CD4-positive, alpha-beta memory T cell (primary cell): ENCODE data around the gene ATAD3B. TPM values are rescaled to one million over a fixed set of nuclear protein-coding genes. Genes with fewer than 3 reads are reported as not detected.
"Not testable (repeated sequence)": the region's sequence is repeated elsewhere in the genome, so short reads cannot be mapped to it uniquely, and the experiment has no call there.

Experiments
- CTCF ChIA-PET: fragments of 350-600 bp; sonication (Branson Sonifier 250); formaldehyde crosslinking; loops from one replicate; lab custom pipeline; 2021; ENCODE audit warnings: inconsistent platforms; ENCODE audit not compliant: partially characterized antibody; lab: Charles Lee
- POLR2A ChIA-PET: fragments of 350-600 bp; sonication (Branson Sonifier 250); formaldehyde crosslinking; loops from one replicate; lab custom pipeline; 2021; ENCODE audit not compliant: partially characterized antibody; lab: Charles Lee
- DNase-seq, 5 donors: peaks; one replicate each; pipeline versions ENCODE4 v3.0.0 to v3.0.0-alpha.2; 2020 to 2022; ENCODE audit warnings: mixed read lengths in 1 of 5
- H3K27ac ChIP-seq: one replicate; pipeline ENCODE4 v1.7.0; 2013; ENCODE audit warnings: low read depth, low read length
- H3K27me3 ChIP-seq: 2 replicates; pipeline ENCODE4 v1.7.0; 2013; ENCODE audit warnings: mild to moderate bottlenecking, low read length, moderate library complexity; ENCODE audit not compliant: insufficient read depth
- H3K36me3 ChIP-seq: 2 replicates; pipeline ENCODE4 v1.7.0; 2013; ENCODE audit warnings: mild to moderate bottlenecking, low read length, moderate library complexity; ENCODE audit not compliant: insufficient read depth
- H3K4me1 ChIP-seq: 2 replicates; pipeline ENCODE4 v1.7.0; 2013; ENCODE audit warnings: mild to moderate bottlenecking, low read length, moderate library complexity; ENCODE audit not compliant: insufficient read depth
- H3K4me3 ChIP-seq, 2 donors: one replicate each; pipeline ENCODE4 v1.7.0; 2013; ENCODE audit warnings: low read length in 2 of 2, mild to moderate bottlenecking in 1 of 2
- H3K9me3 ChIP-seq, 2 donors: one replicate each; pipeline ENCODE4 v1.7.0; 2013; ENCODE audit warnings: low read length in 2 of 2, control low read depth in 1 of 2; ENCODE audit not compliant: control insufficient read depth in 1 of 2
- H3K27ac Mint-ChIP-seq, 7 donors: one replicate each; pipeline ENCODE4 v1.8.0; 2020 to 2021; ENCODE audit warnings: mixed read lengths in 7 of 7, mild to moderate bottlenecking in 6 of 7, inconsistent platforms in 3 of 7, moderate library complexity in 3 of 7
- H3K27me3 Mint-ChIP-seq, 2 donors: one replicate each; pipeline ENCODE4 v1.8.0; 2020 to 2021; ENCODE audit warnings: mixed read lengths in 2 of 2
- H3K36me3 Mint-ChIP-seq, 2 donors: one replicate each; pipeline ENCODE4 v1.8.0; 2020 to 2021; ENCODE audit warnings: mixed read lengths in 2 of 2, inconsistent platforms in 1 of 2, mild to moderate bottlenecking in 1 of 2
- H3K4me1 Mint-ChIP-seq, 4 donors: one replicate each; pipeline ENCODE4 v1.8.0; 2020 to 2021; ENCODE audit warnings: mixed read lengths in 4 of 4, mild to moderate bottlenecking in 1 of 4
- H3K4me3 Mint-ChIP-seq, 8 donors: one replicate each; pipeline ENCODE4 v1.8.0; 2020 to 2021; ENCODE audit warnings: mixed read lengths in 8 of 8, mild to moderate bottlenecking in 7 of 8, moderate library complexity in 6 of 8, inconsistent platforms in 3 of 8
- H3K9me3 Mint-ChIP-seq, 8 donors: one replicate each; pipeline ENCODE4 v1.8.0; 2020 to 2021; ENCODE audit warnings: mixed read lengths in 8 of 8, mild to moderate bottlenecking in 5 of 8, inconsistent platforms in 3 of 8, moderate library complexity in 1 of 8
- intact Hi-C: fragments of 100-400 bp; cut with micrococcal nuclease; formaldehyde crosslinking; loops from one replicate; pipeline ENCODE4 v1.15.1; 2023
- polyA plus RNA-seq, 2 donors: library from polyadenylated mRNA; unstranded; fragments of 300-500 nt; fragmentation: Illumina TruSeq; gene quantifications; one replicate each; pipeline ENCODE4 v1.2.3, GENCODE V29; 2021
- total RNA-seq, 2 experiments: library from RNA; stranded (reverse); gene quantifications; one replicate each; pipeline ENCODE4 v1.2.3, GENCODE V29; 2021

Gene ATAD3B
- total and polyA plus RNA-seq, 4 experiments from 2014 or later = 2.9 to 53.8 (median 29.6) TPM

DNA sequence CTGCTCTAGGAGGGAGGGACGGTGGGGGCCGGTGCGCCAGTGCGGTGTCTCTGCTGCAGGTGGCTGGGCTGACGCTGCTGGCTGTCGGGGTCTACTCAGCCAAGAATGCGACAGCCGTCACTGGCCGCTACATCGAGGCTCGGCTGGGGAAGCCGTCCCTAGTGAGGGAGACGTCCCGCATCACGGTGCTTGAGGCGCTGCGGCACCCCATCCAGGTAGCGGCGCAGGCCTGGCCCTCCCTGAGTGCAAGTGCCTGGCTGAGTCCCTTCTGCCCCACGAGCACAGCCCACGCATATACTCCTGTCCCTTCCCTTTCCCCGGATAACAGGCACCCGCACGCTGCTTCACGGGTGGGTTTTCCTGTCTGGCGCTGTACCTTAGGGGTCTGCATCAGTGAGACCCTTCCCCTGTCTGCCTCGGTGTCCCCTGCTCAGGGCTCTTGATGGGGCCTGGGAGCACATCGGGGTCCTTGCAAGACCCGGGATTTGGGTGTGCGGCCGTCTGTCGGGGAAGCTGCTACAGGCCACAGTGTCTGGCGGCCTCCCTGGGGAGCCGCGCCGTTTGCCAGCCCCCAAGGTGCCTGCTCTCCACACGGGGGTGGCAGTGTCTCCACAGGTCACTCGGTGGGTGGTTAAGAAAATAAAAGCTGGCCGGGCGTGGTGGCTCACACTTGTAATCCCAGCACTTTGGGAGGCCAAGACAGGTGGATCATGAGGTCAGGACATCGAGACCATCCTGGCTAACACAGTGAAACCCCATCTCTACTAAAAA, 17.1 kb upstream of the ATAD3B start:
- POLR2A ChIA-PET, H3K36me3 ChIP-seq, H3K27me3 Mint-ChIP-seq, H3K9me3 ChIP-seq, H3K27ac ChIP-seq, H3K4me3 Mint-ChIP-seq, H3K4me1 Mint-ChIP-seq, H3K36me3 Mint-ChIP-seq, H3K4me3 ChIP-seq, intact Hi-C loops, H3K9me3 Mint-ChIP-seq, CTCF ChIA-PET, H3K4me1 ChIP-seq, H3K27me3 ChIP-seq, H3K27ac Mint-ChIP-seq: not testable (repeated sequence)
- DNase-seq = peak in 1 of 5 donors; percentile 19

- CTCF ChIA-PET = no interaction called here
- H3K27ac Mint-ChIP-seq = no peak overlapping the region
- H3K36me3 ChIP-seq = no peaks in the 10 kb centered on the region
- H3K4me3 ChIP-seq = no peak overlapping the region
- H3K4me1 ChIP-seq = no peaks in the 10 kb centered on the region
- no peak overlapping the region for H3K4me3 Mint-ChIP-seq
- H3K9me3 ChIP-seq = no peaks in the 10 kb centered on the region
- intact Hi-C loops = no loop called here
- H3K4me1 Mint-ChIP-seq = no peaks in the 10 kb centered on the region
- H3K9me3 Mint-ChIP-seq = no peaks in the 10 kb centered on the region
- H3K36me3 Mint-ChIP-seq = no peaks in the 10 kb centered on the region
- POLR2A ChIA-PET = no interaction called here
- DNase-seq = peak in 1 of 5 donors; percentile 19
- H3K27me3 ChIP-seq = no peaks in the 10 kb centered on the region
- peaks cover 0 to 4% of the 10 kb centered on the region in 2 donors for H3K27me3 Mint-ChIP-seq
- no peak overlapping the region for H3K27ac ChIP-seq
Measured at GRCh38 chr1:1455366-1455884, 16.1 kb upstream of the ATAD3B start.

GRCh38 chr1:1455934-1456333, 15.6 kb upstream of the ATAD3B start:
- intact Hi-C loops, DNase-seq, H3K27me3 Mint-ChIP-seq, H3K4me3 ChIP-seq, H3K9me3 Mint-ChIP-seq, H3K4me1 ChIP-seq, H3K9me3 ChIP-seq, H3K36me3 ChIP-seq, H3K36me3 Mint-ChIP-seq, H3K4me3 Mint-ChIP-seq, H3K27me3 ChIP-seq, H3K27ac ChIP-seq, CTCF ChIA-PET, H3K27ac Mint-ChIP-seq, H3K4me1 Mint-ChIP-seq, POLR2A ChIA-PET: not testable (repeated sequence)

DNA sequence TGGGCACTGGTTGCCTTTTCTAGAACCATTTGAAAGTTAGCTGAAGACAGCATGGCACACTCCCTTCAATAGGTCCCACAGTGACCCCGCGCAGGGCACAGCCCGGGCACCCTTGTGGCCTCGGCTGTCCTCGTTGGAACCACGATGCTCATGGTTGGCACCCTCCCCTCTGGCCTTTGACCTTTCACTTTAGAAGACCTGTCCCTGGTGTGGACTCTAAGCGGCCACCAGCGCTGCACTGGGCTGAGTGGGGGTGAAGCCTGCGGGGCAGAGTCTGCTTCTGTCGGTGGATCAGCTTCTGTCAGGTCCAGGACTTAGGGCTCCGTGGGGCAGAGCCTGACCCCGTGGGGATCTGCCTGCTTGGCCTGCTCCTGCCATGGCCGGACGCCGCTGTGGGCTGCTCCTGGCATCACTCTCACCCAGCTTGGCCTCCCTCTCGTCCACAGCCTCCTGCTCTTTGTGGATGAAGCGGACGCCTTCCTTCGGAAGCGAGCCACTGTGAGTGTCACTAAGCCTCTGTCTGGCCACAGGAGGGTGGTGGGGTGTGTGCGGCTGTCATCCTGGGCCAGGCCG, 14.8 kb upstream of the ATAD3B start:
- H3K27me3 Mint-ChIP-seq, intact Hi-C loops, H3K9me3 Mint-ChIP-seq, H3K4me1 ChIP-seq, H3K9me3 ChIP-seq, H3K36me3 Mint-ChIP-seq, H3K4me3 ChIP-seq, H3K27ac ChIP-seq, H3K4me1 Mint-ChIP-seq, H3K27me3 ChIP-seq, POLR2A ChIA-PET, H3K4me3 Mint-ChIP-seq, H3K36me3 ChIP-seq, CTCF ChIA-PET, H3K27ac Mint-ChIP-seq: not testable (repeated sequence)
- peak in 1 of 5 donors; percentile 5 for DNase-seq

GRCh38 chr1:1459156-1459555, 12.4 kb upstream of the ATAD3B start:
- H3K4me3 Mint-ChIP-seq, H3K9me3 Mint-ChIP-seq, H3K9me3 ChIP-seq, H3K4me1 ChIP-seq, H3K27ac Mint-ChIP-seq, H3K36me3 ChIP-seq, H3K27ac ChIP-seq, intact Hi-C loops, H3K4me1 Mint-ChIP-seq, H3K27me3 Mint-ChIP-seq, H3K4me3 ChIP-seq, POLR2A ChIA-PET, H3K36me3 Mint-ChIP-seq, H3K27me3 ChIP-seq: not testable (repeated sequence)
- CTCF ChIA-PET = interaction anchor here (0.7 kb wide), 1 partner anchor 46 kb away, joined by 3 read pairs; no protein-coding TSS in a partner anchor
- peak in 1 of 5 donors; percentile 16 for DNase-seq

- H3K9me3 ChIP-seq, H3K4me1 Mint-ChIP-seq, H3K27me3 ChIP-seq, H3K27ac ChIP-seq, H3K36me3 ChIP-seq, H3K27me3 Mint-ChIP-seq, POLR2A ChIA-PET, H3K4me3 ChIP-seq, H3K4me3 Mint-ChIP-seq, H3K36me3 Mint-ChIP-seq, H3K9me3 Mint-ChIP-seq, intact Hi-C loops, H3K4me1 ChIP-seq, DNase-seq: not testable (repeated sequence)
- peak overlapping the region in 1 of 7 donors; percentile 47 for H3K27ac Mint-ChIP-seq
- CTCF ChIA-PET = interaction anchor here (0.7 kb wide), 1 partner anchor 45 kb away, joined by 3 read pairs; no protein-coding TSS in a partner anchor
Measured at GRCh38 chr1:1459711-1460110, 11.9 kb upstream of the ATAD3B start.

DNA sequence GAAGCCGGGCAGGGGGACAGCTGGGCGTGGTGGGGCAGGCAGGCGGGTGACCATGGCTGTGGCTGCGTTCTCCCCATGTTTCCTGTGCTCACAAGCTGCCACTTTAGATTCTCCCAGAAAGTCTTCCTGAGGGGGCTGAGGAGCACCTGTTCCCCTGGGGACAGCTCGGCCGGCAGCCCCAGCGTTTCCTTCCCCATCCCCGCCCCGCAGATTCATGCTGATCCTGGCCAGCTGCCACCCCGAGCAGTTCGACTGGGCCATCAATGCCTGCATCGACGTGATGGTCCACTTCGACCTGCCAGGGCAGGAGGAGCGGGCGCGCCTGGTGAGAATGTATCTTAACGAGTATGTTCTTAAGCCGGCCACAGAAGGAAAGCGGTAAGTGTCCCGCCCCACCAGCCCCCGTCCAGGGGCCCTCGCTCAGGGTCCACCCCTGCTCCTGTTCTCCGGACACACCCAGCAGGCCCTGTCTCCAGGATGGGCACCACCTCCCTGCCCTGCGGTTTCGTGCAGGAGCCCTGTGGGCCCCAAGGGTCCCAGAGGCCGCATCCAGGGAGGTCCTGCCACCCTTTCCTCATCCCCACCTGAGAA, 10.9 kb upstream of the ATAD3B start:
- ChIA-PET POLR2A (no interaction called here), CTCF (no interaction called here)
- DNase-seq = peak in 1 of 5 donors; percentile 15
- Histone ChIP-seq H3K4me3 (no peak overlapping the region), H3K36me3 (no peaks in the 10 kb centered on the region), H3K27ac (no peak overlapping the region), H3K9me3 (no peaks in the 10 kb centered on the region), H3K27me3 (no peaks in the 10 kb centered on the region), H3K4me1 (no peaks in the 10 kb centered on the region)
- no peaks in the 10 kb centered on the region for H3K36me3 Mint-ChIP-seq
- H3K4me3 Mint-ChIP-seq = no peak overlapping the region
- H3K4me1 Mint-ChIP-seq = no peaks in the 10 kb centered on the region
- intact Hi-C loops = no loop called here
- no peak overlapping the region for H3K27ac Mint-ChIP-seq
- H3K9me3 Mint-ChIP-seq = no peaks in the 10 kb centered on the region
- peaks cover 0 to 2% of the 10 kb centered on the region in 2 donors for H3K27me3 Mint-ChIP-seq
